Activated CD8-positive, alpha-beta memory T cell treated with anti-CD3 and anti-CD28 coated beads for 36 hours (primary cell): ENCODE data around the gene PCDH15. TPM values are rescaled to one million over a fixed set of nuclear protein-coding genes. Genes with fewer than 3 reads are reported as not detected.
"Not testable (repeated sequence)": the region's sequence is repeated elsewhere in the genome, so short reads cannot be mapped to it uniquely, and the experiment has no call there.

Source experiments
- CTCF ChIA-PET: fragments of 350-600 bp; sonication (Branson Sonifier 250); formaldehyde crosslinking; loops from one replicate; lab custom pipeline; 2021; ENCODE audit warnings: antibody characterized with exemption; lab: Charles Lee
- POLR2A ChIA-PET: fragments of 350-600 bp; sonication (Branson Sonifier 250); formaldehyde crosslinking; loops from one replicate; lab custom pipeline; 2021; ENCODE audit warnings: antibody characterized with exemption; lab: Charles Lee
- total RNA-seq, 2 experiments: library from RNA; stranded (reverse); gene quantifications; one replicate each; pipeline ENCODE4 v1.2.3, GENCODE V29; 2021

Gene PCDH15
- total RNA-seq, 2 experiments from 2014 or later, result not detected

GRCh38 chr10:54587971-54588370 lies 213.1 kb downstream of the PCDH15 start:
- ChIA-PET POLR2A (no interaction called here), CTCF (no interaction called here)

DNA sequence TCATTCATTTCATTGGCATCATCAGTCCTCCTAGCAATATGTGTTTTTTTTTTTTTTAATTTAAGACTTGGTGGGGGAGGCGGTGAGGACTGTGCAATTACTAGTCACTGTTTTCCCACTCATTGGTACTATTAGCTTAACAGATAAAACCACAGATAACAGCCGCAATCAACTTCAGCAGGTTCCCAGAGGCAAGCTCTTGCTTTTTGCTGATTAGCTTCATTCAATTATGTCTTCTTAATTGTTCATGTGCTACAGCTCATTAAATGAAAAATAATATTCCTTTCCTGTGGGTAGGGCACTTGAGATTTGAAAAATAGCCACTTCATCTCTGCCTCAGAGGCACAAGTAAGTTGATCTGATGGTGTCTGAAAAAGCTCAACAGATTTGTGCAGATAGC lies 215.5 kb downstream of the PCDH15 start:
- ChIA-PET CTCF (no interaction called here), POLR2A (no interaction called here)

DNA sequence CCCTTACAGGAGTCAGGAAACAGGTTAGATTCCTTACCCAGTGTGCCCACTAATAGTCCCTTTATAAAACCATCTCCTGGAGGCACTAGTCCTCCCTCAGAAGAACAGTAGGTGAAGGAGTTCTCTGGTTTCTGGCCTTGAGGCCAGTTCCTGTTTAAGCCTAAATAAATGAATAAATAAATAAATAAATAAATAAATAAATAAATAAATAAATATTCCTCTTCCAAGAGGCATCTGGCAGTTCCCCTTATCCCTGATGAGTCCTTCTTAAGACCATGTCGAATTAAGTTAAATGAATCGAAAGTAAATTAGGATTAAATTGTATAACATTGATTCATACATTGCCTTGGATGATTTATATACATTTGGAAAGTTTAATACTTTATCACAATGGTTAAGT lies 223.3 kb downstream of the PCDH15 start:
- ChIA-PET POLR2A (no interaction called here), CTCF (no interaction called here)

DNA sequence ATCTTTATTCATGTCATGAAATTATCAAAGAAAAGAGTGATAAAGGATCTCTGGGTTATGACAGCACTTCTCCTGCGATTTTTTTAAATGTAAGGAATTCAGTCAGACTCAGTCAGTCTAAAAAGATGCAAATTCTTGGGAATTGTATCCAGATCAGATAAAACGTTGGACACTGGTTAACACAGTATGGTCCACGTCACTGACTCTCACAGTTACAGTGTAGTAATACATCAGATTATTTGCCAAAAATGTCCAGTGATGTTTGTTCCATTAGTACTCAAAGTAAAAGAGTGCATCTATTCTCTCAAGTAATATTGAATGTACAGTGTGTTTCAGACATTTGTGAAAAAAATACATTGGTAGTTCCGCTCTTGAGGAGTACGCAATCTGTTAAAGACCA lies 224.5 kb downstream of the PCDH15 start:
- POLR2A ChIA-PET, result no interaction called here
- CTCF ChIA-PET, result no interaction called here

- POLR2A ChIA-PET, result no interaction called here
- CTCF ChIA-PET, result no interaction called here
Measured at GRCh38 chr10:54559498-54559897, 241.5 kb downstream of the PCDH15 start.

- ChIA-PET CTCF (no interaction called here), POLR2A (no interaction called here)
Measured at GRCh38 chr10:54554028-54554427, 247.0 kb downstream of the PCDH15 start.

GRCh38 chr10:54550016-54550415 lies 251.0 kb downstream of the PCDH15 start:
- ChIA-PET CTCF (no interaction called here), POLR2A (no interaction called here)

DNA sequence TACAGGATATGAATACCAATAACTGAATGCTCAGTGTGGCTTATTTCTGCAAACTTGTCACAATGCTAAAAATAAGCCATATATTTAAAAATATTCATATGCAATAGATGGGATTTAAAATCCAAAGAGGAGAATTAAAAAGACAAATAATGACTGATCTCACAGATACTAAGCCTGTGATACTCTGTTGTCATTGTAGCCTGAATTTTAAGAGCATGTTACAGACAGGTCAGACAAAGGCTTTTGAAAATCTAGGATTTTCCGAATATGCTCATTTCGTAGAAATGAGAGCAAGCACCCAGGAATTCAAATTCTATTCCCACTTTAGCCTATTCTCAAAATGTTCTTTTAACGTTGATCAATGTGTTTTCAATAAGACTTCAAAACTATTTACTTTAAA lies 269.7 kb downstream of the PCDH15 start:
- ChIA-PET CTCF (no interaction called here), POLR2A (no interaction called here)

DNA sequence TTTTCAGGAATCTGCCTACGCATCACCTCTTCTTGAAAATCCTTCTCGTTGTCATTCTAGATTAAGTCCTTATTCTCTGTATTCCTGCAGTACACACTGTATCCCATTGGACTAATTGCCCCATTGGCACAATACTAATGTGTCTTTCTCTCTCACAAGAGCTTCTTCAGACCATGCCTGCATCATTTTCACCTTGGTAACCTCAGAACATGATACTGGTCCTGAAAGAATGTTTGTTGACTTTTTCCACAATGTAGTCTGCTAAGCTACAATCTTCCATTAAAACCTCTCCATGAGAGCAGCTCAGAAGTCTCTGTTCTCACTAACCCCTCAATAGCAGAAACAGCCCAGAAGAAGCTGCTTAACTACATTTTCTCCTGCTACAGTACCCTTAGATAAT lies 270.7 kb downstream of the PCDH15 start:
- ChIA-PET CTCF (no interaction called here), POLR2A (no interaction called here)

- ChIA-PET CTCF (no interaction called here), POLR2A (no interaction called here)
Measured at GRCh38 chr10:54525816-54526215, 275.2 kb downstream of the PCDH15 start.

DNA sequence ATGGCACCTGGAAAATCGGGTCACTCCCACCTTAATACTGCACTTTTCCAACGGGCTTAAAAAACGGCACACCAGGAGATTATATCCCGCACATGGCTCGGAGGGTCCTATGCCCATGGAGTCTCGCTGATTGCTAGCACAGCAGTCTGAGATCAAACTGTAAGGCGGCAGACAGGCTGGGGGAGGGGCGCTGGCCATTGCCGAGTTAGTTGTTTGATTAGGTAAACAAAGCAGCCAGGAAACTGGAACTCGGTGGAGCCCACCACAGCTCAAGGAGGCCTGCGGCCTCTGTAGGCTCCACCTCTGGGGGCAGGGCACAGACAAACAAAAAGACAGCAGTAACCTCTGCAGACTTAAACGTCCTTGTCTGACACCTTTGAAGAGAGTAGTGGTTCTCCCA lies 285.8 kb downstream of the PCDH15 start:
- CTCF ChIA-PET, POLR2A ChIA-PET: not testable (repeated sequence)

DNA sequence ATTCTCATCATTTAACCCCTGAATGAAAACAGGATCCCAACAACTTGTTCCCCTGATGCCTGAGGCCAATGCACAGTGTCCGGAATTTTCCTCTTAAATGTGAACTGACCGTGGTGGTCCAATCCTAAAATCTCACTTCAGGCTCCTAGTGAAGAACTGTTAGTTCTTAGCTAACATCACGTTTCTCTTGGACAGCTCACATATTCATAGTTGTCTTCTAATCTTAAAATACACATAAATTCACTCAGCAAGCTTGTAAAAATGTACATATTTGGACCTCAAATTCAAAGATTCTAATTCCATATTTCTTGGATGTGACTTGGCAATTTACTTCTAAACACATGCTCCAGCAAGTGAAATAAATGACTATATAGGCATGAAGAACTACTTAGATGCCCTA lies 297.2 kb downstream of the PCDH15 start:
- POLR2A ChIA-PET, result no interaction called here

GRCh38 chr10:54501929-54502328 lies 299.1 kb downstream of the PCDH15 start:
- POLR2A ChIA-PET, result no interaction called here

More for the DNA sequence above, 297.2 kb downstream of the PCDH15 start:
- CTCF ChIA-PET, result no interaction called here

DNA sequence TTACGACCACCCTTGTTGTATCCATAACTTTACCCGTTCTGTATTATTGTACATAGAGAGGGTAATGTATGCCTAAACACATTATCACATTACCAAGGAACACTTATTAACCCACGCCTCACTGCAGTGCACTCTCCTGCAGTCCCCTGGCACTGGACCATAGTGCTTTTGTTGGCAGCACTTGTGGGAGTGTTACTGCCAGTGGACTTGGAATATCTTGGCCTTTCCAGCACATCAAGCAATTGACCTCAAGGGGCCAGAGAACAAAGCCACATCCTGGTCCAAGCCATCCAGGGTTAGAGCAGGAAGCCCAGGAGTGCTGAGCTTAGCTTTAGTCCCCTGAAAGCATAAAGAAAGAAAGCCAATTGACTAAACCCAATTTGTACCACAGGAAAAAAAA lies 304.2 kb downstream of the PCDH15 start:
- POLR2A ChIA-PET, result no interaction called here

More at GRCh38 chr10:54501929-54502328, 299.1 kb downstream of the PCDH15 start:
- CTCF ChIA-PET, result no interaction called here

DNA sequence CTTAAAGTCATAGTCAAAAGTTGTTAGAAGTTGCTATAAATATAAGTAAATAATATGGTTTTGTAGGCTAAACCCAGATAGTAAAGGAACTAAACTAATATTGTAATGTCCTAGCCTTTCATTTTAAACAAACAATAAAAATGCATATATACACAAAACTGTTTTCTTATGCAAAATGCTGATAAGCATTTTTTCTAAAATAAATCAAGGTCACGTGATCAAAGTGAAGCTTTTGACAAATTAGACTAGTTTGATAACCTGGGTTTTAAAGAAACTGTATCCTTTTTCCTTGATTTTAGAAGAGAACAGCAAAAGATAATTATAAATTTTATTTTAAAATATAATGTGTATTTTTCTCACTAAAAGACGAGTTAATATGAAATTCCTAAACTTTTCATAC lies 313.3 kb downstream of the PCDH15 start:
- ChIA-PET POLR2A (no interaction called here), CTCF (no interaction called here)

More for the DNA sequence above, 304.2 kb downstream of the PCDH15 start:
- CTCF ChIA-PET, result no interaction called here

GRCh38 chr10:54485971-54486370 lies 315.1 kb downstream of the PCDH15 start:
- ChIA-PET CTCF (no interaction called here), POLR2A (no interaction called here)

- POLR2A ChIA-PET, result no interaction called here
Measured at GRCh38 chr10:54484186-54484585, 316.8 kb downstream of the PCDH15 start.

GRCh38 chr10:54478601-54479000 lies 322.4 kb downstream of the PCDH15 start:
- ChIA-PET CTCF (no interaction called here), POLR2A (no interaction called here)

More at GRCh38 chr10:54484186-54484585, 316.8 kb downstream of the PCDH15 start:
- CTCF ChIA-PET, result no interaction called here

DNA sequence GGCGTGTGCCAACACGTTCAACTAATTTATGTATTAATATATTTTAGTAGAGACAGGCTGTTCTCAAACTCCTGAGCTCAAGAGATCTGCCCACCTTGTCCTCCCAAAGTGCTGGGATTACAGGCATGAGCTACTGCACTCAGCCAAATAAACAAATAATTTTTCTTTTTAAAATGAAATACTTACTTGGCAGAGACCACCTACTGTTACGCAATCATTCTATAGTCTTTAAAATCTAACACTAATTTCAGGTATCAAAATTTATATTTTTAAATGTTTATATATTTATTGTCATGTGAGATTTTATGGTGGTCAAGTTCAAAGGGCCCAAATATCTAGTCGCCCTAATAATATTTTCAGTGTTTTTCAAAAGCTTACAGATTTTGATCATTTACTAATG lies 323.3 kb downstream of the PCDH15 start:
- POLR2A ChIA-PET, result no interaction called here

GRCh38 chr10:54470324-54470631 lies 330.8 kb downstream of the PCDH15 start:
- ChIA-PET POLR2A (no interaction called here), CTCF (no interaction called here)

More for the DNA sequence above, 323.3 kb downstream of the PCDH15 start:
- CTCF ChIA-PET, result no interaction called here

DNA sequence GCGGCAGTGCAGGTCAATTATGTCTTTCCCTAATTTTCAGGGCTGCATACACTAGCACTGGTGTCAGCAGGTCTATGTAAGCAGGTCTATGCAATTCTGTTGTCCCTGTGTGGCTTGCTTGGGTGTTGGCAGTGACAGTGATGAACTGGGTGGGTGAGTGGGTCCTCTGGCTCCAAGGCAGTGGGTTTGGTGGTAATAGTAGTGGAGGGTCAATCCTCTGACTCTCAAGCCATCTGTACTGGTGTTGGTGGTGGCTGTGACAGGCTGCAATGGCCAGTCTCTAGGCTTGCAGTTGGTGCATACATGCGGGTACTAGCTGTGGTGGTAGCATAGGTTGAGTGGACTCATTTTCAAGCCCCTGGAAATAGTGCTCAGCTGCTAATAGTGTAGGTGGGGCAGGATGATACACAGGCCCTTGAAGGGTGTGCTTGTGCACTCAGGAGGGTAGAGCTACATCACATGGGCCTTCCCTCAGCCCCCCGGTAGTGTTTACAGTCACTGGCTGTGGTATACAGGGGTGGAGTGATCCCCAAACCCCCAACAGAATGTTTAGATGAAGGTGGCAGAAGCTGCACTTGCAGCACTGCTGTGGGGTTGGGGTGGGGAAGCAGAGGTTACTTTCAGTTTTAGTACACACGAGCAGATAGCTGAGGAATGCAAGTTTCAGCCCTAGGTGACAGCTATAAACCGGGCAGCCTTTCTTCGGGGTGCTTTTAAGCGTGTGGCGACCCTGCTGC lies 331.3 kb downstream of the PCDH15 start:
- CTCF ChIA-PET, result no interaction called here
- POLR2A ChIA-PET, result no interaction called here

GRCh38 chr10:54454271-54454670 lies 346.8 kb downstream of the PCDH15 start:
- CTCF ChIA-PET, result no interaction called here

More at GRCh38 chr10:54454271-54454670, 346.8 kb downstream of the PCDH15 start:
- POLR2A ChIA-PET, result no interaction called here
